Measurements from ENCODE around the gene PRADC1. TPM values are rescaled to one million over a fixed set of nuclear protein-coding genes. Genes with fewer than 3 reads are reported as not detected.

The PRADC1 gene
- total and polyA plus RNA-seq, 9 of the 15 experiments (the other 6 are each of a cell fraction or from before 2014, with no cell fraction given): 7.3 to 47.4 (median 34.2) TPM

- FAIRE-seq (no peak), DNase-seq (ENCODE audit: extremely low read depth in 1 of 4, low spot score in 3 of 4) (no peak), ATAC-seq (no peak)
- Histone ChIP-seq H3K27me3 (ENCODE audit: control insufficient read depth in 2 of 2, insufficient read depth in 2 of 2, low read length in 2 of 2) (0 out of 5 replicates have a peak, but pooled peaks cover 0 to 2% of the 10 kb centered on the region in 2 experiments), H3K9me3 (replicated peaks; ENCODE audit: control insufficient read depth, insufficient read depth, low read depth, low read length) (no peaks in the 10 kb centered on the region), H3K4me3 (no peak overlapping the region), H2AFZ (ENCODE audit: low read depth, low read length) (no peak overlapping the region), H3K79me2 (ENCODE audit: control insufficient read depth, insufficient read depth, low read length) (peaks cover 30% of the 10 kb centered on the region), H3K36me3 (ENCODE audit: control insufficient read depth, insufficient read depth, low read length) (no peaks in the 10 kb centered on the region), H3K9me1 (ENCODE audit: control insufficient read depth, insufficient read depth, low read length) (no peaks in the 10 kb centered on the region), H3K4me1 (replicated peaks in 1 of 2; ENCODE audit: control insufficient read depth in 2 of 2, insufficient read depth in 2 of 2, low read length in 2 of 2) (peaks cover 15 to 23% of the 10 kb centered on the region in 2 experiments; a peak in 4 of 5 replicates), H3K4me2 (ENCODE audit: insufficient read depth, low read length) (no peak overlapping the region), H4K20me1 (replicated peaks; ENCODE audit: control insufficient read depth, insufficient read depth, low read length) (no peaks in the 10 kb centered on the region), H3K9ac (ENCODE audit: insufficient read depth in 1 of 2, low read depth in 2 of 2, low read length in 2 of 2) (no peak overlapping the region), H3K27ac (ENCODE audit: extremely low read depth, low read depth, low read length) (no peak overlapping the region)
- ChIA-PET POLR2A (interaction anchor here (0.7 to 2.1 kb wide), 5 partner anchors 10 to 262 kb away, joined by 3 to 16 read pairs (median 4); partner anchors contain the start of genes CCT7 and NOTO), CTCF (ENCODE audit: low intra/inter-chr PET ratio) (interaction anchor here (0.7 to 1.7 kb wide), 3 partner anchors 34 to 320 kb away, joined by 3 to 7 read pairs (median 7); no protein-coding TSS in a partner anchor)
- in situ Hi-C loops (cut with MboI) (no loop called here), intact Hi-C loops (cut with micrococcal nuclease) (loop anchor here (1.0 to 2.0 kb wide), 2 partner anchors 35 to 49 kb away; no protein-coding TSS in a partner anchor)
- TF ChIP-seq SRSF3 (IDR thresholded peaks at IDR 0.05; ENCODE audit: insufficient read depth, low read length): no peak
- TF ChIP-seq KLF10 (CRISPR knock-in tag; IDR thresholded peaks at IDR 0.05): no peak
- TF ChIP-seq SIRT6 (IDR thresholded peaks at IDR 0.05; ENCODE audit: low read depth, low read length): no peak
- TF ChIP-seq TAF1 (IDR thresholded peaks at IDR 0.05; ENCODE audit: control insufficient read depth, extremely low read depth, insufficient read depth, low read length, severe bottlenecking): no peak
- 50% methylated on average over 7 of the region's 7 CpGs for WGBS (ENCODE audit: insufficient coverage, low coverage, missing lambda C conversion rate)
- BruUV-seq (replicated peaks): no TSS peak
Observed at GRCh38 chr2:73212098-73212447, 21.0 kb downstream of the PRADC1 start.

GRCh38 chr2:73210696-73211095, 22.3 kb downstream of the PRADC1 start:
- Histone ChIP-seq H3K4me1 (replicated peaks in 1 of 2; ENCODE audit: control insufficient read depth in 2 of 2, insufficient read depth in 2 of 2, low read length in 2 of 2) (peaks cover 15 to 23% of the 10 kb centered on the region in 2 experiments; a peak in 4 of 5 replicates), H3K27ac (ENCODE audit: extremely low read depth, low read depth, low read length) (no peak overlapping the region), H3K27me3 (ENCODE audit: control insufficient read depth in 2 of 2, insufficient read depth in 2 of 2, low read length in 2 of 2) (peaks cover 0 to 6% of the 10 kb centered on the region in 2 experiments; a peak in 2 of 5 replicates), H2AFZ (ENCODE audit: low read depth, low read length) (0 out of 2 replicates have a peak overlapping the region, but pooled peaks have one; percentile 75), H4K20me1 (replicated peaks; ENCODE audit: control insufficient read depth, insufficient read depth, low read length) (no peaks in the 10 kb centered on the region), H3K9ac (ENCODE audit: insufficient read depth in 1 of 2, low read depth in 2 of 2, low read length in 2 of 2) (peak overlapping the region in 1 of 2 experiments; percentile 33; a peak in 1 of 4 replicates), H3K9me3 (replicated peaks; ENCODE audit: control insufficient read depth, insufficient read depth, low read depth, low read length) (no peaks in the 10 kb centered on the region), H3K4me2 (ENCODE audit: insufficient read depth, low read length) (no peak overlapping the region), H3K79me2 (ENCODE audit: control insufficient read depth, insufficient read depth, low read length) (peaks cover 16% of the 10 kb centered on the region), H3K36me3 (ENCODE audit: control insufficient read depth, insufficient read depth, low read length) (no peaks in the 10 kb centered on the region), H3K9me1 (ENCODE audit: control insufficient read depth, insufficient read depth, low read length) (no peaks in the 10 kb centered on the region), H3K4me3 (no peak overlapping the region)
- CTCF ChIA-PET (ENCODE audit: low intra/inter-chr PET ratio): no interaction called here
- 61% methylated on average over 6 of the region's 6 CpGs for WGBS (ENCODE audit: insufficient coverage, low coverage, missing lambda C conversion rate)
- TF ChIP-seq CGGBP1 (CRISPR knock-in tag; IDR thresholded peaks at IDR 0.05) (no peak), ZKSCAN3 (CRISPR knock-in tag; IDR thresholded peaks at IDR 0.05) (no peak), BRF1 (IDR thresholded peaks at IDR 0.05; ENCODE audit: borderline replicate concordance, extremely low read depth, insufficient read length) (no peak), CREM (IDR thresholded peaks at IDR 0.05; ENCODE audit: low read depth) (no peak), ZNF232 (CRISPR knock-in tag; IDR thresholded peaks at IDR 0.05) (no peak), RCOR1 (IDR thresholded peaks at IDR 0.05; ENCODE audit: borderline replicate concordance in 1 of 2, low read depth in 2 of 2, low read length in 2 of 2) (no peak), MNT (conservative IDR thresholded peaks at IDR 0.05) (no peak)
- TF ChIP-seq, protein P1, sequence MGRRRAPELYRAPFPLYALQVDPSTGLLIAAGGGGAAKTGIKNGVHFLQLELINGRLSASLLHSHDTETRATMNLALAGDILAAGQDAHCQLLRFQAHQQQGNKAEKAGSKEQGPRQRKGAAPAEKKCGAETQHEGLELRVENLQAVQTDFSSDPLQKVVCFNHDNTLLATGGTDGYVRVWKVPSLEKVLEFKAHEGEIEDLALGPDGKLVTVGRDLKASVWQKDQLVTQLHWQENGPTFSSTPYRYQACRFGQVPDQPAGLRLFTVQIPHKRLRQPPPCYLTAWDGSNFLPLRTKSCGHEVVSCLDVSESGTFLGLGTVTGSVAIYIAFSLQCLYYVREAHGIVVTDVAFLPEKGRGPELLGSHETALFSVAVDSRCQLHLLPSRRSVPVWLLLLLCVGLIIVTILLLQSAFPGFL (CRISPR knock-in tag; IDR thresholded peaks at IDR 0.05): no peak
- no peak for ATAC-seq
- FAIRE-seq: no peak
- no TSS peak for BruUV-seq (replicated peaks)
- intact Hi-C loops (cut with micrococcal nuclease): no loop called here
- POLR2A ChIA-PET: interaction anchor here (0.6 kb wide), 1 partner anchor 139 kb away, joined by 3 read pairs; the partner anchor contains the start of gene SFXN5
- no peak for DNase-seq (ENCODE audit: extremely low read depth in 1 of 4, low spot score in 3 of 4)
- in situ Hi-C loops (cut with MboI): no loop called here

All from K562 (cell line).